K562 (cell line): ENCODE measurements around the gene TMX1. TPM values are rescaled to one million over a fixed set of nuclear protein-coding genes. Genes with fewer than 3 reads are reported as not detected.

Source experiments
- ATAC-seq: fragments of 200-7000 bp; cut with Tn5 transposase; 3 replicates; pipeline ENCODE4 v1.9.1; 2020; ENCODE audit warnings: moderate library complexity
- BruUV-seq: library from RNA; stranded (reverse); fragments of 400-500 nt; replicated peaks from 2 replicates; lab custom pipeline; 2021; lab: Mats Ljungman, UMichigan
- CTCF ChIA-PET: fragments of 300-600 bp; formaldehyde crosslinking; extraction: SDS; loops from one replicate; lab custom pipeline; 2021; ENCODE audit warnings: low intra/inter-chr PET ratio; lab: Yijun Ruan, JAX
- POLR2A ChIA-PET: fragments of 300-600, 350-650 bp; sonication (Branson Sonifier 250); formaldehyde crosslinking; extraction: SDS; loops from one replicate; lab custom pipeline; 2021; ENCODE audit warnings: antibody characterized with exemption, inconsistent platforms; lab: Yijun Ruan, JAX
- DNase-seq, 4 experiments: peaks; one replicate each; pipeline versions ENCODE4 v3.0.0 to v3.0.0-alpha.2; 2011 to 2018; ENCODE audit warnings: low spot score in 3 of 4, mixed read lengths in 3 of 4; ENCODE audit errors: extremely low read depth in 1 of 4
- FAIRE-seq: peaks from 2 replicates; lab custom pipeline; 2011; peaks lifted over from hg19 to GRCh38; lab: Jason Lieb, UNC
- H2AFZ ChIP-seq: 2 replicates; pipeline ENCODE4 v1.6.0; 2011; ENCODE audit warnings: low read depth, low read length, control low read depth, inconsistent platforms
- H3K27ac ChIP-seq: fragments of 200-600 bp; 3 replicates; pipeline ENCODE4 v1.8.0; 2011; ENCODE audit warnings: low read depth, mild to moderate bottlenecking, control low read depth, inconsistent platforms, low read length, moderate library complexity, mixed read lengths; ENCODE audit errors: extremely low read depth
- H3K27me3 ChIP-seq, 2 experiments: fragments of 300-600 bp in 1 of 2; 2 replicates in 1 of 2; 3 replicates in 1 of 2; pipeline versions ENCODE4 v1.6.0 to v1.8.0; 2011; ENCODE audit warnings: inconsistent platforms in 2 of 2, low read length in 2 of 2, mild to moderate bottlenecking in 1 of 2, mixed read lengths in 1 of 2, moderate library complexity in 1 of 2; ENCODE audit not compliant: control insufficient read depth in 2 of 2, insufficient read depth in 2 of 2
- H3K36me3 ChIP-seq: fragments of 300-600 bp; 3 replicates; pipeline ENCODE4 v1.8.0; 2011; ENCODE audit warnings: mild to moderate bottlenecking, low read length, inconsistent platforms; ENCODE audit not compliant: control insufficient read depth, insufficient read depth
- H3K4me1 ChIP-seq, 2 experiments: fragments of 200-600 bp in 1 of 2; replicated peaks in 1 of 2; 2 replicates in 1 of 2; 3 replicates in 1 of 2; pipeline versions ENCODE4 v1.5.1 to v1.8.0; 2011; ENCODE audit warnings: inconsistent platforms in 2 of 2, low read length in 2 of 2, mild to moderate bottlenecking in 1 of 2, mixed read lengths in 1 of 2, moderate library complexity in 1 of 2; ENCODE audit not compliant: control insufficient read depth in 2 of 2, insufficient read depth in 2 of 2
- H3K4me2 ChIP-seq: 2 replicates; pipeline ENCODE4 v1.6.1; 2011; ENCODE audit warnings: low read length, control low read depth, inconsistent platforms, mixed read lengths; ENCODE audit not compliant: insufficient read depth
- H3K4me3 ChIP-seq: fragments of 200-600 bp; sonication (generic), shearing (Covaris generic); 2 replicates; pipeline ENCODE4 v1.5.1; 2016; ENCODE audit warnings: control low read depth, inconsistent platforms
- H3K79me2 ChIP-seq: fragments of 200-600 bp; 3 replicates; pipeline ENCODE4 v1.8.0; 2011; ENCODE audit warnings: low read length, inconsistent platforms; ENCODE audit not compliant: control insufficient read depth, insufficient read depth
- H3K9ac ChIP-seq, 2 experiments: 2 replicates each; pipeline versions ENCODE4 v1.6.0 to v1.6.1; 2011; ENCODE audit warnings: low read depth in 2 of 2, low read length in 2 of 2, control low read depth in 1 of 2, inconsistent platforms in 1 of 2, mild to moderate bottlenecking in 1 of 2, mixed read lengths in 1 of 2; ENCODE audit not compliant: insufficient read depth in 1 of 2
- H3K9me1 ChIP-seq: one replicate; pipeline ENCODE4 v1.6.0; 2011; ENCODE audit warnings: inconsistent platforms, mild to moderate bottlenecking, low read length, moderate library complexity; ENCODE audit not compliant: control insufficient read depth, insufficient read depth
- H3K9me3 ChIP-seq: replicated peaks from 2 replicates; pipeline ENCODE4 v1.5.1; 2011; ENCODE audit warnings: low read depth, low read length, inconsistent platforms; ENCODE audit not compliant: control insufficient read depth, insufficient read depth
- H4K20me1 ChIP-seq: replicated peaks from 2 replicates; pipeline ENCODE4 v1.6.1; 2011; ENCODE audit warnings: low read length, inconsistent platforms, mixed read lengths; ENCODE audit not compliant: control insufficient read depth, insufficient read depth
- C11orf30 ChIP-seq: fragments of 450-650 bp; IDR thresholded peaks from 2 replicates; pipeline ENCODE4 v1.6.1; 2016; ENCODE audit warnings: low read depth, mild to moderate bottlenecking
- CHD4 ChIP-seq: fragments of 200-600 bp; sonication (generic); IDR thresholded peaks from 3 replicates; pipeline ENCODE4 v1.6.1; 2012; ENCODE audit warnings: low read depth, mild to moderate bottlenecking, mixed read lengths, low read length, inconsistent platforms; ENCODE audit not compliant: insufficient read depth, insufficient replicate concordance, poor library complexity, severe bottlenecking
- JUND ChIP-seq, 2 experiments: IDR thresholded peaks; 2 replicates in 1 of 2; 3 replicates in 1 of 2; pipeline ENCODE4 v1.6.1; 2011; ENCODE audit warnings: borderline replicate concordance in 2 of 2, low read depth in 2 of 2, low read length in 2 of 2, improper control_type of control experiment in 1 of 2, missing biosample characterization in 1 of 2, missing genetic modification characterization in 1 of 2, missing genetic modification reagents in 1 of 2
- RBM14 ChIP-seq: fragments of 200-400 bp; formaldehyde crosslinking; IDR thresholded peaks from 2 replicates; pipeline ENCODE4 v1.6.1; 2018; ENCODE audit warnings: low read depth, mild to moderate bottlenecking, low read length, moderate library complexity, borderline replicate concordance; ENCODE audit not compliant: insufficient read depth
- SMAD1 ChIP-seq: fragments of 150-350 bp; IDR thresholded peaks from 2 replicates; pipeline ENCODE4 v1.6.1; 2014; ENCODE audit warnings: low read length, low read depth; ENCODE audit not compliant: partially characterized antibody
- ZNF316 ChIP-seq: fragments of 450-650 bp; IDR thresholded peaks from 2 replicates; pipeline ENCODE4 v1.6.1; 2016
- ZNF436 ChIP-seq: fragments of 250-450, 450-650 bp; sonication (Bioruptor Pico); formaldehyde crosslinking; IDR thresholded peaks from 2 replicates; pipeline ENCODE4 v1.7.0; 2020; ENCODE audit warnings: mild to moderate bottlenecking
- WGBS: fragments of 100-300 bp; shearing (Covaris generic); methylation state at CpG from one replicate; pipeline ENCODE4 v1.1.6; 2016; ENCODE audit warnings: low coverage, mixed read lengths; ENCODE audit not compliant: insufficient coverage; ENCODE audit errors: missing lambda C conversion rate; 5-methylcytosine and 5-hydroxymethylcytosine counted together
- in situ Hi-C: fragments of 300-500 bp; cut with MboI; formaldehyde crosslinking; loops from 4 replicates; pipeline ENCODE4 v1.15.0; 2018; ENCODE audit warnings: inconsistent platforms, mixed read lengths
- intact Hi-C: fragments of 100-400 bp; cut with micrococcal nuclease; formaldehyde crosslinking; loops from 2 replicates; pipeline ENCODE4 v1.14.2; 2022
- polyA plus RNA-seq, 8 experiments: library from polyadenylated mRNA; depleted of rRNA in 4 of 8; stranded (reverse) in 5 of 8; unstranded in 3 of 8; fragments of >200 nt; fragmentation: Nextera tagmentation in 2 of 8; fragmentation: Illumina TruSeq in 1 of 8; extraction: Ambion mirVana in 2 of 8; extraction: Trizol in 1 of 8; gene quantifications; 2 replicates each; pipeline versions ENCODE4 v1.2.1 to v1.2.3, GENCODE V29; 2011 to 2014; ENCODE audit warnings: inconsistent platforms in 1 of 8, missing spikeins in 1 of 8
- total RNA-seq, 7 experiments: library from RNA; depleted of rRNA in 6 of 7; stranded (reverse); fragments of >200 nt in 6 of 7; fragmentation: Illumina TruSeq in 2 of 7; extraction: Trizol in 2 of 7; gene quantifications; 2 replicates each; pipeline versions ENCODE4 v1.2.1 to v1.2.3, GENCODE V29; 2011 to 2021; ENCODE audit warnings: low replicate concordance in 1 of 7
- TF ChIP-seq, protein P1 (sequence below): fragments of 250-450 bp; sonication (Bioruptor Pico); IDR thresholded peaks from 2 replicates; pipeline ENCODE4 v1.5.0; 2020; ENCODE audit warnings: mild to moderate bottlenecking, borderline replicate concordance
- TF ChIP-seq, protein P2 (sequence below): fragments of 450-650 bp; IDR thresholded peaks from 2 replicates; pipeline ENCODE4 v1.7.0; 2016; ENCODE audit warnings: borderline replicate concordance
- TF ChIP-seq, protein P3 (sequence below): fragments of 450-650 bp; IDR thresholded peaks from 2 replicates; pipeline ENCODE4 v1.6.1; 2018; ENCODE audit not compliant: partially characterized antibody

The TMX1 gene
- total and polyA plus RNA-seq, 9 of the 15 experiments (the other 6 are each of a cell fraction or from before 2014, with no cell fraction given) = 19.5 to 101 (median 34.7) TPM

DNA sequence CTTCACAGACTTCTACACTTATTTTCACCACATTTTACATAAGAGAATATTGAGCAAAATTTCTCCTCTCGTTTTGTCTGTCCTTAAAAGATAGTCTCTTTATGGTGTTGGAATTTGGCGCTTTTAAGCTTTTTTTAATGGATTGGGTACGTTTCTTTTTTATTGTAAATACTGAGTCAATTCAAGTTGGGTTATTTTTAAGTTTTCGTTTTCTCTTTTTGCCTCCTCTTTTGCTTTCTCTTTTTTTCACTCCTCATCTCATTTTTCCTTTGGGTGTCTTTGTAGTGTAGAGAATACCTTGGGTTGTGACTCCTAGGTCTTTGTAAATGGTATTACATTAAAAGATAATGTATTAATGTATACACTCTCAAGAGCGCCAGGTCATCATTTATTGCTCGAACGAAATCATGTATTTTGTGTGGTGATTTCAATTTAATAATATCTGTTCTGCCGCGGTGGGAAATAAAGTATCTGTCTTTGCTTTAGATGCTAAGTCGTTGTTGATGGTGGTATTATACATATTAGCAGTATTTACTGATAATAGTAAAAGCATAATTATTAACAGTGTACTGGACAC lies 845 bp downstream of the TMX1 start:
- Histone ChIP-seq H3K4me3 (peak overlapping the region; percentile 89), H4K20me1 (no peaks in the 10 kb centered on the region), H3K9ac (peak overlapping the region; percentile 95 to 100), H3K27ac (peak overlapping the region; percentile 95), H3K27me3 (no peaks in the 10 kb centered on the region), H3K9me3 (no peaks in the 10 kb centered on the region), H3K9me1 (no peaks in the 10 kb centered on the region), H3K36me3 (peaks cover 26% of the 10 kb centered on the region), H3K4me2 (peak overlapping the region; percentile 92), H3K4me1 (peaks cover 0 to 9% of the 10 kb centered on the region in 2 experiments; a peak in 3 of 5 replicates), H3K79me2 (peaks cover 59% of the 10 kb centered on the region), H2AFZ (peak overlapping the region; percentile 91; the same call in 1 of the 2 replicates)
- FAIRE-seq (no peak), ATAC-seq (no peak), DNase-seq (no peak)
- intact Hi-C loops = no loop called here
- BruUV-seq = no TSS peak
- in situ Hi-C loops = no loop called here
- CTCF ChIA-PET = no interaction called here
- WGBS = under 1% methylated on average over 10 of the region's 10 CpGs
- POLR2A ChIA-PET = no interaction called here
- TF ChIP-seq ZNF436 (no peak), JUND (IDR thresholded peaks at IDR 0.05; ENCODE audit: borderline replicate concordance, low read depth, low read length) (no peak), JUND (tag; IDR thresholded peaks at IDR 0.05; ENCODE audit: borderline replicate concordance, low read depth, low read length) (no peak), C11orf30 (0 out of 2 replicates have a peak, but pooled peaks have one; percentile 5), CHD4 (no peak), RBM14 (no peak), ZNF316 (peak; percentile 13; the same call in 1 of the 2 replicates), SMAD1 (no peak)
- TF ChIP-seq, protein P1, sequence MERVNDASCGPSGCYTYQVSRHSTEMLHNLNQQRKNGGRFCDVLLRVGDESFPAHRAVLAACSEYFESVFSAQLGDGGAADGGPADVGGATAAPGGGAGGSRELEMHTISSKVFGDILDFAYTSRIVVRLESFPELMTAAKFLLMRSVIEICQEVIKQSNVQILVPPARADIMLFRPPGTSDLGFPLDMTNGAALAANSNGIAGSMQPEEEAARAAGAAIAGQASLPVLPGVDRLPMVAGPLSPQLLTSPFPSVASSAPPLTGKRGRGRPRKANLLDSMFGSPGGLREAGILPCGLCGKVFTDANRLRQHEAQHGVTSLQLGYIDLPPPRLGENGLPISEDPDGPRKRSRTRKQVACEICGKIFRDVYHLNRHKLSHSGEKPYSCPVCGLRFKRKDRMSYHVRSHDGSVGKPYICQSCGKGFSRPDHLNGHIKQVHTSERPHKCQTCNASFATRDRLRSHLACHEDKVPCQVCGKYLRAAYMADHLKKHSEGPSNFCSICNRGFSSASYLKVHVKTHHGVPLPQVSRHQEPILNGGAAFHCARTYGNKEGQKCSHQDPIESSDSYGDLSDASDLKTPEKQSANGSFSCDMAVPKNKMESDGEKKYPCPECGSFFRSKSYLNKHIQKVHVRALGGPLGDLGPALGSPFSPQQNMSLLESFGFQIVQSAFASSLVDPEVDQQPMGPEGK (CRISPR knock-in tag) = no peak
- TF ChIP-seq, protein P2, sequence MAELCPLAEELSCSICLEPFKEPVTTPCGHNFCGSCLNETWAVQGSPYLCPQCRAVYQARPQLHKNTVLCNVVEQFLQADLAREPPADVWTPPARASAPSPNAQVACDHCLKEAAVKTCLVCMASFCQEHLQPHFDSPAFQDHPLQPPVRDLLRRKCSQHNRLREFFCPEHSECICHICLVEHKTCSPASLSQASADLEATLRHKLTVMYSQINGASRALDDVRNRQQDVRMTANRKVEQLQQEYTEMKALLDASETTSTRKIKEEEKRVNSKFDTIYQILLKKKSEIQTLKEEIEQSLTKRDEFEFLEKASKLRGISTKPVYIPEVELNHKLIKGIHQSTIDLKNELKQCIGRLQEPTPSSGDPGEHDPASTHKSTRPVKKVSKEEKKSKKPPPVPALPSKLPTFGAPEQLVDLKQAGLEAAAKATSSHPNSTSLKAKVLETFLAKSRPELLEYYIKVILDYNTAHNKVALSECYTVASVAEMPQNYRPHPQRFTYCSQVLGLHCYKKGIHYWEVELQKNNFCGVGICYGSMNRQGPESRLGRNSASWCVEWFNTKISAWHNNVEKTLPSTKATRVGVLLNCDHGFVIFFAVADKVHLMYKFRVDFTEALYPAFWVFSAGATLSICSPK = no peak
- TF ChIP-seq, protein P3, sequence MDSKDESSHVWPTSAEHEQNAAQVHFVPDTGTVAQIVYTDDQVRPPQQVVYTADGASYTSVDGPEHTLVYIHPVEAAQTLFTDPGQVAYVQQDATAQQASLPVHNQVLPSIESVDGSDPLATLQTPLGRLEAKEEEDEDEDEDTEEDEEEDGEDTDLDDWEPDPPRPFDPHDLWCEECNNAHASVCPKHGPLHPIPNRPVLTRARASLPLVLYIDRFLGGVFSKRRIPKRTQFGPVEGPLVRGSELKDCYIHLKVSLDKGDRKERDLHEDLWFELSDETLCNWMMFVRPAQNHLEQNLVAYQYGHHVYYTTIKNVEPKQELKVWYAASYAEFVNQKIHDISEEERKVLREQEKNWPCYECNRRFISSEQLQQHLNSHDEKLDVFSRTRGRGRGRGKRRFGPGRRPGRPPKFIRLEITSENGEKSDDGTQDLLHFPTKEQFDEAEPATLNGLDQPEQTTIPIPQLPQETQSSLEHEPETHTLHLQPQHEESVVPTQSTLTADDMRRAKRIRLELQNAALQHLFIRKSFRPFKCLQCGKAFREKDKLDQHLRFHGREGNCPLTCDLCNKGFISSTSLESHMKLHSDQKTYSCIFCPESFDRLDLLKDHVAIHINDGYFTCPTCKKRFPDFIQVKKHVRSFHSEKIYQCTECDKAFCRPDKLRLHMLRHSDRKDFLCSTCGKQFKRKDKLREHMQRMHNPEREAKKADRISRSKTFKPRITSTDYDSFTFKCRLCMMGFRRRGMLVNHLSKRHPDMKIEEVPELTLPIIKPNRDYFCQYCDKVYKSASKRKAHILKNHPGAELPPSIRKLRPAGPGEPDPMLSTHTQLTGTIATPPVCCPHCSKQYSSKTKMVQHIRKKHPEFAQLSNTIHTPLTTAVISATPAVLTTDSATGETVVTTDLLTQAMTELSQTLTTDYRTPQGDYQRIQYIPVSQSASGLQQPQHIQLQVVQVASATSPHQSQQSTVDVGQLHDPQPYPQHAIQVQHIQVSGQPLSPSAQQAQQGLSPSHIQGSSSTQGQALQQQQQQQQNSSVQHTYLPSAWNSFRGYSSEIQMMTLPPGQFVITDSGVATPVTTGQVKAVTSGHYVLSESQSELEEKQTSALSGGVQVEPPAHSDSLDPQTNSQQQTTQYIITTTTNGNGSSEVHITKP = no peak
